HL-60 (cell line): Measurements from ENCODE around the gene TNFSF8.

Source experiments
- DNase-seq, 2 experiments: peaks; one replicate each; pipeline ENCODE4 v3.0.0-alpha.2; 2010 to 2020; ENCODE audit warnings: low read depth in 1 of 2, low spot score in 1 of 2
- H3K27ac ChIP-seq: fragments of 250-450 bp; sonication (Bioruptor Pico); replicated peaks from 2 replicates; pipeline ENCODE4 v1.5.1; 2020; ENCODE audit warnings: mild to moderate bottlenecking, moderate library complexity
- H3K27me3 ChIP-seq: fragments of 250-450 bp; sonication (Bioruptor Pico); 2 replicates; pipeline ENCODE4 v1.5.1; 2021; ENCODE audit warnings: mild to moderate bottlenecking, moderate library complexity; ENCODE audit not compliant: insufficient read depth, poor library complexity, severe bottlenecking
- H3K4me3 ChIP-seq: replicated peaks from 2 replicates; pipeline ENCODE4 v1.5.1; 2011; ENCODE audit warnings: mild to moderate bottlenecking, control low read depth, low read length; ENCODE audit not compliant: insufficient read depth
- GABPA ChIP-seq: IDR thresholded peaks from 2 replicates; pipeline ENCODE4 v1.6.1; 2012; ENCODE audit warnings: low read depth
- POLR2AphosphoS5 ChIP-seq: IDR thresholded peaks from 2 replicates; pipeline ENCODE4 v1.6.1; 2012; ENCODE audit warnings: low read depth
- REST ChIP-seq: IDR thresholded peaks from 2 replicates; pipeline ENCODE4 v1.6.1; 2012; ENCODE audit warnings: low read depth; ENCODE audit not compliant: insufficient replicate concordance
- SPI1 ChIP-seq: IDR thresholded peaks from 2 replicates; pipeline ENCODE4 v1.6.1; 2012; ENCODE audit warnings: low read depth, mild to moderate bottlenecking, borderline replicate concordance
- TF ChIP-seq, protein P1 (sequence below): IDR thresholded peaks from one replicate; pipeline ENCODE4 v1.5.1; 2011; ENCODE audit warnings: low read length, control low read depth, inconsistent platforms; ENCODE audit not compliant: insufficient read depth

Gene TNFSF8

GRCh38 chr9:114928671-114929070, 1.7 kb downstream of the TNFSF8 start:
- Histone ChIP-seq H3K4me3 (no peak overlapping the region), H3K27me3 (no peaks in the 10 kb centered on the region)

DNA sequence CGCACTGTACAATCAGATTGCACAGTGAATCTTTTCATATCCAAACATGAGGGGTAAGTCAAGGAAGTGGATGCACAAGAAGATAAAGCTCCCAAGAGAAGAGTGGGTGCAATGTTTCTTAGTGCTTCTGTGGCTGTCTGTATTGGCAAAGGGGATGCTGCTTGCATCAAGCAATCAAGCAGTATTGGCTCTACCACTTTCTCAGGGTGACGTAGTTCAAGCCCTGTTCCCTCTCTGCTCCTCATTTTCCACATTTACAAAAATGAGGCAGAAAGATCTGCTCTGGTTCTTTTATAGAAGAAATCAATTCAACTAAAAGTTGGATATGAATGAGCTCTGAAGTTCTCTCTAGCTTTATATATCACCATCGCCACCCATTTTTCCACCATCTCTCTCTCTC, 2.3 kb downstream of the TNFSF8 start:
- no peak for DNase-seq
- Histone ChIP-seq H3K4me3 (no peak overlapping the region), H3K27ac (no peak overlapping the region), H3K27me3 (no peaks in the 10 kb centered on the region)
- TF ChIP-seq SPI1: no peak
- TF ChIP-seq POLR2AphosphoS5: no peak
- no peak for TF ChIP-seq GABPA
- TF ChIP-seq, protein P1, sequence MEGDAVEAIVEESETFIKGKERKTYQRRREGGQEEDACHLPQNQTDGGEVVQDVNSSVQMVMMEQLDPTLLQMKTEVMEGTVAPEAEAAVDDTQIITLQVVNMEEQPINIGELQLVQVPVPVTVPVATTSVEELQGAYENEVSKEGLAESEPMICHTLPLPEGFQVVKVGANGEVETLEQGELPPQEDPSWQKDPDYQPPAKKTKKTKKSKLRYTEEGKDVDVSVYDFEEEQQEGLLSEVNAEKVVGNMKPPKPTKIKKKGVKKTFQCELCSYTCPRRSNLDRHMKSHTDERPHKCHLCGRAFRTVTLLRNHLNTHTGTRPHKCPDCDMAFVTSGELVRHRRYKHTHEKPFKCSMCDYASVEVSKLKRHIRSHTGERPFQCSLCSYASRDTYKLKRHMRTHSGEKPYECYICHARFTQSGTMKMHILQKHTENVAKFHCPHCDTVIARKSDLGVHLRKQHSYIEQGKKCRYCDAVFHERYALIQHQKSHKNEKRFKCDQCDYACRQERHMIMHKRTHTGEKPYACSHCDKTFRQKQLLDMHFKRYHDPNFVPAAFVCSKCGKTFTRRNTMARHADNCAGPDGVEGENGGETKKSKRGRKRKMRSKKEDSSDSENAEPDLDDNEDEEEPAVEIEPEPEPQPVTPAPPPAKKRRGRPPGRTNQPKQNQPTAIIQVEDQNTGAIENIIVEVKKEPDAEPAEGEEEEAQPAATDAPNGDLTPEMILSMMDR: no peak
- TF ChIP-seq REST: no peak

More at GRCh38 chr9:114928671-114929070, 1.7 kb downstream of the TNFSF8 start:
- H3K27ac ChIP-seq: no peak overlapping the region
- no peak for TF ChIP-seq REST
- DNase-seq: no peak

GRCh38 chr9:114925672-114926071, 4.7 kb downstream of the TNFSF8 start:
- no peak for DNase-seq
- no peaks in the 10 kb centered on the region for H3K27me3 ChIP-seq
- TF ChIP-seq REST: no peak
- no peak for TF ChIP-seq GABPA
- TF ChIP-seq, protein P1: no peak
- TF ChIP-seq POLR2AphosphoS5: no peak
- TF ChIP-seq SPI1: no peak
- no peak overlapping the region for H3K27ac ChIP-seq
- no peak overlapping the region for H3K4me3 ChIP-seq

DNA sequence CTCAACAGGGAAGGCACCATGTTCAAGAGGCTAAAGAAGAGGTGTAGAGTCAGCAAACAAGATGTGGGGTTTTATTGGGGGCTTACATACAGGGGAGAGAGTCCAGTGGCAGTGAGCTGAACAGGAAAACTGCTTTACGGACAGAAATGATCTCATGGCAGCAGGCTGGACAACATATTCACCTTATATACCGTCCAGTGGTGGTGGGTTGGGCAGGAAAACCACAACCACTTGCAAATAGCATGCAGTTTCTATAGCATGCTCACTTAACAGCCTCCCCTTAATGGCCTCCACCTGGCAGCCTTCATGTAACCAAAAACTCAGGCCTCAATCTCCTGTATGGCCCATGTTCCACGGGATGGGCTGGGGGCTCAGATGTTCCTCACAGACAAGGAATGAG, 5.4 kb downstream of the TNFSF8 start:
- no peak overlapping the region for H3K27ac ChIP-seq
- DNase-seq: no peak
- TF ChIP-seq GABPA (no peak), REST (no peak), POLR2AphosphoS5 (no peak), SPI1 (no peak)
- TF ChIP-seq, protein P1: no peak
- H3K27me3 ChIP-seq: no peaks in the 10 kb centered on the region
- H3K4me3 ChIP-seq: no peak overlapping the region
